Heart left ventricle (tissue), 16 donors: ENCODE data around the gene ADGRA1. TPM values are rescaled to one million over a fixed set of nuclear protein-coding genes. Genes with fewer than 3 reads are reported as not detected.

Experiments
- ATAC-seq, 4 donors: fragments of 200-7000 bp; cut with Tn5 transposase; one replicate each; pipeline ENCODE4 v1.9.1; 2020 to 2022; ENCODE audit warnings: moderate library complexity in 4 of 4, mild to moderate bottlenecking in 3 of 4, moderate number of reproducible peaks in 1 of 4
- DNase-seq, 5 donors: peaks; one replicate each; pipeline ENCODE4 v3.0.0-alpha.2; 2020
- H3K27ac ChIP-seq, 12 donors: fragments of 200-600 bp; sonication (generic) in 4 of 12; one replicate each; pipeline versions ENCODE4 v1.5.0 to v1.8.0; 2016 to 2022; ENCODE audit warnings: mild to moderate bottlenecking in 2 of 12
- H3K27me3 ChIP-seq, 9 donors: fragments of 200-600 bp; sonication (generic) in 2 of 9; one replicate each; pipeline versions ENCODE4 v1.5.1 to v1.8.0; 2016 to 2022; ENCODE audit warnings: mild to moderate bottlenecking in 3 of 9
- H3K36me3 ChIP-seq, 9 donors: fragments of 200-600 bp; sonication (generic) in 2 of 9; one replicate each; pipeline versions ENCODE4 v1.5.0 to v1.8.0; 2018 to 2022; ENCODE audit warnings: mild to moderate bottlenecking in 2 of 9
- H3K4me1 ChIP-seq, 12 donors: fragments of 200-600 bp; sonication (generic) in 4 of 12; one replicate each; pipeline versions ENCODE4 v1.5.0 to v1.8.0; 2016 to 2022; ENCODE audit warnings: mild to moderate bottlenecking in 3 of 12
- H3K4me3 ChIP-seq, 12 donors: fragments of 200-600 bp; sonication (generic) in 4 of 12; one replicate each; pipeline versions ENCODE4 v1.5.0 to v1.8.0; 2017 to 2022; ENCODE audit warnings: mild to moderate bottlenecking in 9 of 12, moderate library complexity in 4 of 12
- H3K9me3 ChIP-seq, 12 donors: fragments of 200-600 bp; sonication (generic) in 4 of 12; one replicate each; pipeline versions ENCODE4 v1.5.0 to v1.8.0; 2016 to 2022; ENCODE audit warnings: mild to moderate bottlenecking in 1 of 12
- CTCF ChIP-seq, 12 donors: fragments of 200-600 bp; sonication (generic) in 4 of 12; IDR thresholded peaks; one replicate each; pipeline versions ENCODE4 v1.5.0 to v1.8.0; 2018 to 2022; ENCODE audit warnings: antibody characterized with exemption in 12 of 12, mild to moderate bottlenecking in 5 of 12
- POLR2A ChIP-seq, 2 donors: fragments of 450-650 bp; IDR thresholded peaks; one replicate each; pipeline ENCODE4 v1.6.1; 2017; ENCODE audit warnings: antibody characterized with exemption in 2 of 2, mild to moderate bottlenecking in 2 of 2, moderate library complexity in 2 of 2
- WGBS, 4 donors: extraction: QIAGEN DNeasy Blood & Tissue Kit in 2 of 4; methylation state at CpG; one replicate each; pipeline versions ENCODE4 v1.1.5 to v1.1.7; 2013 to 2018; 5-methylcytosine and 5-hydroxymethylcytosine counted together
- intact Hi-C, 10 donors: fragments of 100-400 bp; cut with DNase I; formaldehyde crosslinking; loops; one replicate each; pipeline versions ENCODE4 v1.11.1 to v1.14.2; 2022
- polyA plus RNA-seq, 2 donors: library from polyadenylated mRNA; stranded (reverse); fragments of 200-250 nt; gene quantifications; one replicate each; pipeline ENCODE4 v1.2.3, GENCODE V29; 2013
- total RNA-seq, 9 donors: library from RNA; depleted of rRNA in 2 of 9; stranded (reverse); fragments of >200 nt in 2 of 9; fragmentation: NEBNext Ultra II Directional in 3 of 9; extraction: Animal tissue kit (Norgen Biotek cat#: 25700) in 3 of 9; gene quantifications; one replicate each; pipeline versions ENCODE4 v1.1.0 to v1.2.4, GENCODE V29; 2016 to 2023
- donor health status: ischemic (EF 13 %, LVEDD 7.1; RV severe dilation, severe dysfunction).
- donor health status: healthy with polysubstance abuse.
- donor health status: DM: no; HTN: yes; CAD: no.
- donor health status: DM: no; HTN: no; CAD: no.
- donor health status: ischemic (EF 25% LVEDD 6.9; RV normal size, moderate dysfunction).
- donor health status: ischemic (EF 25% LVEDD 5.7; RV mildly dilated, moderate dysfunction).
- donor health status: healthy.
- donor health status: DM: yes; HTN: yes; CAD: no.
- donor health status: ischemic (EF 35%, LVEDD 5.7; RV mildly dilated, moderate dysfunction).
- donor health status: nonischemic (EF 11% LVEDD 7.7; RV severe dilation, severe dysfunction).
- donor health status: DM: yes; HTN: yes; CAD: no.
- donor health status: PGD.
- donor health status: ischemic (EF 29% LVEDD 5.4; RV normal size, mild dysfunction).
- donor health status: nonischemic (EF 23%, LVEDD 6.1; RV moderate dilation, normal function).

The ADGRA1 gene
- total and polyA plus RNA-seq, 11 donors = 0.03 to 0.19 (median 0.13) TPM; not detected in 8

GRCh38 chr10:133039803-133040165 lies 47.9 kb upstream of the ADGRA1 start:
- H3K4me1 ChIP-seq = no peaks in the 10 kb centered on the region
- peaks cover 0 to 59% (median 16%) of the 10 kb centered on the region in 9 donors for H3K27me3 ChIP-seq
- intact Hi-C loops = no loop called here
- H3K4me3 ChIP-seq = no peak overlapping the region
- no peak for ATAC-seq
- no peak for TF ChIP-seq POLR2A (IDR thresholded peaks at IDR 0.05)
- TF ChIP-seq CTCF (IDR thresholded peaks at IDR 0.05) = no peak
- 67 to 77% (median 74%) methylated on average over 7 to 15 of the region's 15 CpGs for WGBS, 4 donors
- H3K36me3 ChIP-seq = no peaks in the 10 kb centered on the region
- no peak for DNase-seq
- H3K27ac ChIP-seq = no peak overlapping the region
- no peaks in the 10 kb centered on the region for H3K9me3 ChIP-seq

GRCh38 chr10:133040198-133040597 lies 47.5 kb upstream of the ADGRA1 start:
- ATAC-seq (no peak), DNase-seq (no peak)
- whole genome bisulfite sequencing, 4 donors = 55 to 78% (median 64%) methylated on average over 8 to 13 of the region's 13 CpGs
- no peaks in the 10 kb centered on the region for H3K4me1 ChIP-seq
- H3K27me3 ChIP-seq = peaks cover 0 to 59% (median 16%) of the 10 kb centered on the region in 9 donors
- no peaks in the 10 kb centered on the region for H3K9me3 ChIP-seq
- no peak overlapping the region for H3K27ac ChIP-seq
- no peak for TF ChIP-seq CTCF (IDR thresholded peaks at IDR 0.05)
- no peak for TF ChIP-seq POLR2A (IDR thresholded peaks at IDR 0.05)
- no peak overlapping the region for H3K4me3 ChIP-seq
- intact Hi-C loops = no loop called here
- no peaks in the 10 kb centered on the region for H3K36me3 ChIP-seq

DNA sequence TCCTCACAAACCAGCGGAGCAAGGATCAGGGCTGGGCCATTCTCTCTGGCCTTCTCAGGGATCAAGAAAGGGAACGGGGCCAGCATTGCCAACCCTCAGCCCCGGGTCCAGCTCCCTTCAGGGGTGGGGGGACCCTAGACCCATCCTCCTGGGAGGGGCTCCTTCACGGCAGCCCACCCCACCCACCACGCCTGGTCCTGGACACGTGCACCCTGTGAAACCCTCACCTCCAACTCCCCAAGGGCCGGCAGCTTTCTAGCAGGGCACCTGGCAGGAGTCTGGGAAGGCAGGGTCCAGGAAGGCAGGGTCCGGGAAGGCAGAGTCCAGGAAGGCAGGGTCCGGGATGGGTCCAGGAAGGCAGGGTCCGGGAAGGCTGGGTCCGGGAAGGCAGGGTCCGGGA lies 46.6 kb upstream of the ADGRA1 start:
- Histone ChIP-seq H3K4me3 (no peak overlapping the region), H3K4me1 (no peaks in the 10 kb centered on the region), H3K9me3 (no peaks in the 10 kb centered on the region), H3K27me3 (peaks cover 0 to 65% (median 14%) of the 10 kb centered on the region in 9 donors), H3K27ac (no peak overlapping the region), H3K36me3 (no peaks in the 10 kb centered on the region)
- WGBS, 4 donors = 71 to 82% (median 76%) methylated on average over 11 to 12 of the region's 12 CpGs
- intact Hi-C loops = no loop called here
- TF ChIP-seq CTCF (IDR thresholded peaks at IDR 0.05) (no peak), POLR2A (IDR thresholded peaks at IDR 0.05) (no peak)
- no peak for DNase-seq
- ATAC-seq = no peak

DNA sequence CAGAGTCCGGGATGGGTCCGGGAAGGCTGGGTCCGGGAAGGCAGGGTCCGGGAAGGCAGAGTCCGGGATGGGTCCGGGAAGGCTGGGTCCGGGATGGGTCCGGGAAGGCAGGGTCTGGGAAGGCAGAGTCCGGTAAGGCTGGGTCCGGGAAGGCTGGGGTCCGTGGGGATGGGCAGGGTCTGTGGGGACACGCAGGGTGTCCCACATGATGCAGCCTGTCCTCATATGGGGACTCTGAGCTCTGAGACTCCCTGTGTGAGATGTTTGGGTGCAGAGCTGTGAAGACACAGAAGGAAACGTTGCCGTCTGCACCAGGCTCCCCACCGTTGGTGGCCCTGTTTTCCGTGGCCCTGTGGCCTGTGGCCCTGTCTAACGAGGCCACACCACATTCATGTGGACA lies 45.7 kb upstream of the ADGRA1 start:
- Histone ChIP-seq H3K4me3 (no peak overlapping the region), H3K27me3 (peaks cover 0 to 66% (median 14%) of the 10 kb centered on the region in 9 donors), H3K36me3 (no peaks in the 10 kb centered on the region), H3K27ac (no peak overlapping the region), H3K9me3 (no peaks in the 10 kb centered on the region), H3K4me1 (no peaks in the 10 kb centered on the region)
- WGBS, 4 donors = 86 to 90% (median 88%) methylated on average over 14 to 17 of the region's 17 CpGs
- TF ChIP-seq CTCF (IDR thresholded peaks at IDR 0.05) (no peak), POLR2A (IDR thresholded peaks at IDR 0.05) (no peak)
- intact Hi-C loops = no loop called here
- no peak for ATAC-seq
- DNase-seq = no peak
